Activated CD4-positive, alpha-beta T cell treated with anti-CD3 and anti-CD28 coated beads, Interleukin-2, amount 50 U/mL, for 48 hours (primary cell): ENCODE data around the gene GPR26.

ENCODE experiments used
- DNase-seq, 2 experiments: peaks; one replicate each; pipeline ENCODE4 v3.0.0-alpha.2; 2020

The GPR26 gene, protein sequence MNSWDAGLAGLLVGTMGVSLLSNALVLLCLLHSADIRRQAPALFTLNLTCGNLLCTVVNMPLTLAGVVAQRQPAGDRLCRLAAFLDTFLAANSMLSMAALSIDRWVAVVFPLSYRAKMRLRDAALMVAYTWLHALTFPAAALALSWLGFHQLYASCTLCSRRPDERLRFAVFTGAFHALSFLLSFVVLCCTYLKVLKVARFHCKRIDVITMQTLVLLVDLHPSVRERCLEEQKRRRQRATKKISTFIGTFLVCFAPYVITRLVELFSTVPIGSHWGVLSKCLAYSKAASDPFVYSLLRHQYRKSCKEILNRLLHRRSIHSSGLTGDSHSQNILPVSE

DNA sequence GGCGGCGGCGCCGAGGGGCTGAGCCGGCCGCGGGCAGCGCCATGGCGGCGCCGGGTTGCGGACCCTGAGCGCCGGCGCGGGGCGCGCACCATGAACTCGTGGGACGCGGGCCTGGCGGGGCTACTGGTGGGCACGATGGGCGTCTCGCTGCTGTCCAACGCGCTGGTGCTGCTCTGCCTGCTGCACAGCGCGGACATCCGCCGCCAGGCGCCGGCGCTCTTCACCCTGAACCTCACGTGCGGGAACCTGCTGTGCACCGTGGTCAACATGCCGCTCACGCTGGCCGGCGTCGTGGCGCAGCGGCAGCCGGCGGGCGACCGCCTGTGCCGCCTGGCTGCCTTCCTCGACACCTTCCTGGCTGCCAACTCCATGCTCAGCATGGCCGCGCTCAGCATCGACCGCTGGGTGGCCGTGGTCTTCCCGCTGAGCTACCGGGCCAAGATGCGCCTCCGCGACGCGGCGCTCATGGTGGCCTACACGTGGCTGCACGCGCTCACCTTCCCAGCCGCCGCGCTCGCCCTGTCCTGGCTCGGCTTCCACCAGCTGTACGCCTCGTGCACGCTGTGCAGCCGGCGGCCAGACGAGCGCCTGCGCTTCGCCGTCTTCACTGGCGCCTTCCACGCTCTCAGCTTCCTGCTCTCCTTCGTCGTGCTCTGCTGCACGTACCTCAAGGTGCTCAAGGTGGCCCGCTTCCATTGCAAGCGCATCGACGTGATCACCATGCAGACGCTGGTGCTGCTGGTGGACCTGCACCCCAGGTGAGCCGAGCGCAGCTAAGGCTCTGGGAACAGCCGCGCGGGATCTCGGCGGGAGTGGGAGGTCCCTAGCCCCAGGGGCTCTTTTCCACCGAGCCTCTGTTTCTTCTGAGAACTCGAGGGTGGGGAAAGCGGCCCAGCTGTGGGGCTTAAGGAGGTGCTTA is at the start of gene GPR26:
TSS of gene GPR26 (plus strand) at position 38 of the 919 bp plus-strand sequence. CDS start at position 91, 53 bp downstream.
- DNase-seq = no peak

DNA sequence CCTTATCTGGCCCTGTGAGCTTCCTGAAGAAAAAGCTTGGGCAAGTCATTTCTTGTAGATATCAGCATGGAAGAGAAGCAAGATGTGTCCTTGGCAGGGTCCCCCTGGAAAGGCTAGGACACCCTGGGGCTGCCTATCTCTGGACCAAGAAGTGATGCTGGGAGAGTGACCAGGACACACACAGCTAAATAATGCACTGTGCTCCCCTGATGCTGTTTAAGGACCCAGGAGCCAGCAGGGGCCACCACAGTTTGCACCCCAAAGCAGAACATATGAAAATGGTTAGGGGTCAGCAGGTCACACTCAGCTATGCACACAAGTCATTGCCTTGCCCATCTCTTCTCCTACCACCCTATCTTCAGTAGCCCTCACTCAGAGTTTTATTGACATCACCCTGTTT is 47.9 kb upstream of the GPR26 start:
- no peak for DNase-seq

DNA sequence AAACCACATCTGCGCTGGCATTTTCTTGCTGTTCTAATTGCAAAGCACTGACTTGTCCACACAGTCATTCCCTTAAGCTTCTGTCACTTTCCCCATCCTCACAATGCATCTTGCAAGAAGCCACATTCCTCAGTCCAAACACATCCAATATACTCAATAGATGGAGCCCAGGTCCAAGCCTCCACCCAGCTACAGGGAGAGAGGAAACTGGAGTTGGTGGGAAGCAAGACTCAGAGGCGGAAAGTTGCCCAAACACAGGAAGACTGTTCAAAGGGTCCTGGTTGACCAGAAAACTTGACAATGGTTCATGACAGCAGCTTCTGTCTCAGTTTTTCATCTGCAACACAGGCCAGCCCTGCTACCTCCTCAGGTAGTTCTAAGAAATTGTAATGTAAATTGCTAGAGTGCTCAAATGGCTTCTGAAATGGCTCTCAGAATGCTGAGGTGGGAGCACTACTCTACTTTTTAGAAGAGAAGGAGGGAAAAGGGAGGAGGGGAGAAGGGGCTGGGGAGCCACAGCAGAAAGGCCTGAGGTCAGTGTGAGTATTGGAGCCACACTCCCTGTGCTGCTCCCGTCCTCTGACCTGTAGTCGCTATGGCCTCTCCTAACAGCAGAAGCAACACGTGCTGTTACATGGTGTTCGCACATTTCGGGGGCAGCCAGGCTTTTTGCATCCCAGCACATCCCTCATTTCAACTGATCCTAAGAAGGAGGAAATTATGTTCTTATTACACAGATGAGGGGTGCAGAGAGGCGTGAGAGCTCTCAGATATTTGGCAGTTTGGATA is 46.9 kb upstream of the GPR26 start:
- no peak for DNase-seq

DNA sequence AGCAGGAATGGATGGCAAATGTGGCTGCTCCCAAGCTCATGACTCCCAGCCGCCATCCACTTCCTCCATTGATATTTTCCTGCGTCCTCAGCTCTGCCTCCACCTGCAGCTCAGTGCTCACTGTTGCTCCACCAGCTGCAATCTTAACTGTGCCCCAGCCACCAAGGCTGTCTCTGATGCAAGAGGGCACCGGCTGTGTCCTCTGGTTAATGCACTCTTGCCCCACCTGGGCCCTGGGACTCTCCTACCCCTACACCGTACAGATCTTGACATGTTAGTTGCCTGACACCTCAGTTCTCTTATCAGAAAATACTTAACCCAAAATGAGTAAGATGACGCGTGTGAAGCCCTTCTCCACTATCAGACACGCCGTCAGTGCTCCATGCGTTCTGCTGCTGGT is 45.5 kb upstream of the GPR26 start:
- DNase-seq = no peak

DNA sequence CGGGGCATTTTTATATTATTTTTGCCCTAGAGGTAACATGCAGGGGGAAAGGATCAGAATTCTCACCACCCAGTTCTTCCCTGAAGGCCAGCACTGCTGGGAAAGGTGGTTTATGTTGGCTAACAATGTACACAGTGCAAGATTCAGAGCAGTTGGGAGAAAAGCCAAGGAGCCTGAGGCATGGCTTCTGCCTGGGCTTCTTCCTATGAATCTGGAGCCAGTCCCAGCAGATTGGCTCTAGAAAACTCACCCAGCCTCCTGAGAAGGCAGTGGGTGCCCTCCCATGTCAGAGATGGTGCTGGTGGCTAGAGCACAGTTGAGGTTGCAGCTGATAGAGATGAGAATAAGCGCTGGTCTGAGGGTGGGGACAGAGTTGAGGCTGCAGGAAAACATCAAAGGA is 44.7 kb upstream of the GPR26 start:
- DNase-seq = no peak

DNA sequence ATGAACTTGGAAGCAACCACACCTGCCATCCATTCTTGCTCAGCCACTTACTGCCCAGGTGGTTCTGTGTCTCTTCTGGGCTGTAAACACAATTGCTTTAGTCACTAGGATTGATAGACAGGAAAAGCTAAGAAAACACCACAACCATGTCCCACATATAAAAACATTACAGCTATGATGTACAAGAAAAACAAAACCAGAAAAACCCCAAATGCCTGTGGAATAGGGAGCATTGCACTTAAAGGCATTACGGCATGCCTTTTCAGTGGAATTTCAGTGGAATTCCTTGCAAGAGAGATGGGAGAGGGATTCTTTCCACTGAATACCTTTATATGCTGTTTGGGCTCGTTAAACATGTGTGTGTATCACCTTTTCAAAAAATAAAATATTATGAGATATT is 44.2 kb upstream of the GPR26 start:
- DNase-seq = no peak

DNA sequence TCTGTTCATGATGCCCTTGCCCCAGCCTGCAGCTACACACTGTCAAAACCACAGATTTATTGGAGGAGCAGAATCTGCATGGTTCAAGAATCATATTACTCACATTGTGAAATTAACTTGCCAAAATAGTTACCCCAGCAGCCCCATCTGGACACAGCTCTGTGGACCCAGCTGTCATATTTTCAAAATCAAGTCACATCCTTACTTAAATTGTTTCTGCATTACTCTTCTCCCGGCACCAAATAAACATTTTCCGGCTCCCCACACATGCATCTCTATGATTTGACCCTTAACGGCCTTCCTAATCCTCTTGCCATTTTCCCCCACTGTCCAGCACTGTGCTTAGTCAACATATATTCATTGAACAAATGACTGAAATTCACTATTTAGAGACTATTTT is 43.8 kb upstream of the GPR26 start:
- no peak for DNase-seq

DNA sequence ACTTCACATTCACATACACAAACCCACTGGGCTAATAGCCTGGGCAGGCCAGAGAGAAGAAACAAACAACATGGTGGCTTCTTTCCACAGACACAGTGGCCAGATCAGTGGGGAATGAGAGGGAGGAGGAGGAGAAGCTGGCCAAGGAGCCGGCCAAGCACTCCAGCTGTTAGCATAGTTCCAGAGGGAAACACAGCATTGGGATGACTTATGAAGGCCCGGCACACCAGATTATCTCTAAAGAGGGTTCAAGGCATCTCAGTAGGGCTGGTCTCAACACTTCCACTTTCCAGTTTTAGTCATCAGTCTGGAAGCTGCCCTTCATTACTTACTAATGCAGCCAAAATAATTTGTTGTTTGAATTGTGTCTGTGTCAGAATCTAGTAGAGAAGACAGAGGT is 42.1 kb upstream of the GPR26 start:
- DNase-seq = no peak

DNA sequence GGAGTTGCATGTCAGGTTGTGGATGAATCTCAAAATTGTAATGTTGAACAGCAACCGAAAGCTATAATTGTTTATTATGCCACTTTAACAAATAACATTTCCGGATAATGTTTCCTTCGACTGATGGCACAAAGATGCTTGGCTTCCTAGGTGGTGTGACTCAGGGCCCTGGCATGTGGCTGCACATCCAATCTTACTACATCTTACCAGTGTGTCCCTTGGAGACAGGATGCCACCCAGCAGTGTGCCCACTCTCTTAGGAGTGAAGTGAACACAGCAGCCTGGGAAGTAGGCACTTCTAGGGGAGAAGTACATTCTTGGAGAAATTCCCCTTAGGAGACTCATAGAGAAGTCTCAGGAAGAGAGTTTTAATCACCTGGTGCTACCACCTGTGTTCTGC is 33.0 kb upstream of the GPR26 start:
- no peak for DNase-seq

DNA sequence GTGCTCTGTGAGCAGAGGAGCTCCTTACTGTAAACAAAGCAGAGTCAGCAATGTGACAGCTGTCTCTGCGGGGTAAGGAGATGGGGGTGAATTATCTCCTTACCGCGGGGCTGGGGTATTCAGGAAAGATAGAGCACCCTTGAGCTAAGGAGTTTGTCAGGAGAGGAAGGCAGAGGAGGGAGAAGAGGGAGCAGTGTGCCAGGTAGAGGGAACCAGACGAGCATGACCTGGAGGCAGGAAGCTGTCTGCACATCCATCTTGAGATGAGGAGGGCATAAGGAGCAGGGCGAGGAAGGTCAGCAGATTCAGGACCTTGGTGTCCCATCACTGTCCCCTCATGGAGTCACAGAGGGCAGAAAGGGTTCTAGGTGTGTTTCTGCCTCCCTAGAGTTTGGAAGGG is 32.5 kb upstream of the GPR26 start:
- no peak for DNase-seq

DNA sequence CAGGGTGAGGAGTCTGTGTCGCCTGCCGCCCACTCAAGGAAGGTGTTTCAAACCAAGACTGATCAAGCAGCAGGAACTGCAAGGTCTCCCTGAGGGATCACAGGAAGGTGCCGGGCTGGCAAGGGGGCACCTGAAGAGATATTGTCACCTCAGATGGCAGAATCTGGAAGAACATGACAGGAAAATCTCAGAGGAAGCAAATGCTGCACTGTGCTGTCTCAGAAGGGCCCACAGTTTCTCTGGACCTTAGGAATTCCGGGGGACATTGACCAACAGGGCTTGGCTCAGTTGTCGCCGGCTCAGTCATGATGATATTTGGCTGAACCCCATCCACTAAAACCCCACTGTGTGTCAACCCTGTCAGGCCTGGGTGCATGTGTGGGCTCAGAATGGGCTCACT is 31.9 kb upstream of the GPR26 start:
- no peak for DNase-seq

DNA sequence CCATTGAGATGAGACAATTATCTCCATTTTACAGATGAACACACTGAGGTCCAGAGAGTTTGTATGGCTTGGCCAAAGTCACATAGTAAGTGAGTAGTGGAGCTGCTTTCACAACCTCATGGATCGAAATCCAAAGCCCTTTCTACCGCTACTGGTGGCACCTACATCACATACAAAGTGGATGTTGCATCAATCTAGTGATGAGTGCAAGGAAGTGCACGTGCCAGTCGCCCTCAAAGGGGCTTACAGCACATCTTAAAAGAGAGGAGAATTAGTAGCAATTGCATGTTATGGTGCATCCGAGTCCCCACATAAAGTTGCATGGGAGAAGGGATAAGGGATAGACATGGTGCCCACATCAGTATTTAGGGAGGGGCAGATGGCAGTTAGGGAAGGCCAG is 31.0 kb upstream of the GPR26 start:
- DNase-seq = no peak

DNA sequence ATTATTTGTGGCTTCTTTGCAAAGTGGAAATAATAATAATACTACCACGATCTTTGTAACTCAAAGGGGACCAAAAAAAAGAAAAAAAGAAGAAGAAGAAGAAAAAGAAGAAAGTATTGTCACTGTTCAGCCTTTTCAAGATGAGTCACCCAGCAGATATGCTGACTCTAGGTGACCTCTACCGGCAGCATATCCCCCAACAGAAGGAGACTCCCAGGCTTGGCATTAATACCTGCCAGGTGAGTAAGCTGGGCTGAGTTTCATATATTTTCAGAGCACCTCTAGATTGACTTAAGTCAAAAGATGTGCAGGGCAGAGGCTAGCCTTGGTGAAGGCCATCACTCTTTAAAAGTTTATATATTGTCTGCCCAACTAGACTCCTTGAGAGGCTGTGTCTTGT is 30.4 kb upstream of the GPR26 start:
- DNase-seq = no peak

DNA sequence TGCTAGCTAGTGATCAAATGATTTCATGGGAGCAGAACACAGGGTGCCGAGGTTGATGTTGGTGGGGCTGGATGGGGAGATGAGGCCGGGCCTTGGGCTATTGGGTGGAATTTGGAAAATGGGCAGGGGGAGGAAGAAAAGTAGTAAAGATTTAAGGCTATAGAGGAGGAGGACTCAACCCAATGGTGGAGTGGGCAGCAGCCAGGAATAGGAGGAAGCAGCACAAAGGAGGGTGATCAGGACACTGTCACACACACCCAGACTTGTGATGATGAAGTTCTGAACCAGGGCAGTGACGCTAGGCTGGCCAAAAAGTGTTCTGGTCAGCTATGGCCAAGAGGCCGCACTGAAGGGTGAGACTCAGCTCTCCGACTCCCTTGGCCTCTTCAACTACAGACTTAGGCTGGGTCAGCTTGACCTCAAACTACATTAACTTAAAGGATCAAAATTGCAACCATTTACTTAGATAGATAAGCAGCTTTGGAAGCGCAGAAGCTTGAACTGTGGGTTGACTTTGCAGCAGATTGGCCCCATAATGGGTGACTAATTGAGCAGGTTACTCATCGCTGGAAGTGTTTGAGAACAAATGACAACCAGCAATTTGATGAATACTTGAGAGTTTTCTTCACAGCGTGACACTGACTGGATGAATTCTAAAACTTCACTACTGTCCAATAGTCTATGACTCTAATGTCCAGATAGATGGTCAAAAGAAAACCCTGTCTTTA is 29.4 kb upstream of the GPR26 start:
- no peak for DNase-seq

DNA sequence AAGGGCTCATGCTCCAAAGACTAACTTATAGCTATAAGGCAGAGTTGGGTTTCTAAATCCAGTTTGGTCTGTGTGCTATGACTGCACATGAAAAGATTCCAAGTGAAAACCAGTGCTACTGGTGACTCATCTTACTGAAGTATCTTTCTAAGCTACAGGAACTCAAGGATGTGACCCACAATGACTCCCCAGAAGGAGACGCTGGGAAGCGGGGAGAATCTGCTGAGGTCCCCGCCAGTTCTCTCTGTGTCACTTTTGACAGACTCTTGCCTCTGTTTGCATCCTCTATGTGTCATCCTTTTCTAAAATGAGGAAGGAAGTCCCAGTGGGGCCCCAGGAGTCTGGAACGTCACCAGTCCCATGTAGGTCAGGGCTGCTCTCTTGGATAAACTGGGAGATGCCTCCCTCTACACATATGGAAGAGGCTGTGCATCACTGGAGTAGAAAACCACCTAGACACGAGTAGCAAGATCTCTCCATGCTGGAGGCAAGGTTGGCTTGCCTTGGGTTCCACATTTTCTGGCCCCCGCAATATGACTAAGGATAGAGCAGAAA is 28.8 kb upstream of the GPR26 start:
- no peak for DNase-seq

DNA sequence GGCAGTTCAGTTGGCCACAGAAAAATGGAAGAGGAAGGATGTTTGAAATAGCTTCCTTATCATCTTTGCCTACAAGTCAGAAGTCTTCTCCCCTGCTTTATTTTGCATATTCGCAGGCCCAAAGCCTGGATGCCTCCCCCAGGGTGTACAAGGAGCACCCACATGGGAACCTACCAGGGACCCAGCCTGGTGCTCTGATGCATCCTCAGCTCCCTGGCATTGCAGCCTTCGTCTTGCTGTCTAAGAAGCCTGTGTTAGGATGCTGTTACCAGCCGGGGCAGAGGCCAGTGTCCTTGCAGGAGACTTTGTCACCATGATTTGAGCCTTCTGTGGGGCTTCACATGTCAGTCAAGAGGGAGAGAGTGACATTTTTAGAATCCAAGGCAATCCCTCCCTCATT is 27.0 kb upstream of the GPR26 start:
- no peak for DNase-seq

DNA sequence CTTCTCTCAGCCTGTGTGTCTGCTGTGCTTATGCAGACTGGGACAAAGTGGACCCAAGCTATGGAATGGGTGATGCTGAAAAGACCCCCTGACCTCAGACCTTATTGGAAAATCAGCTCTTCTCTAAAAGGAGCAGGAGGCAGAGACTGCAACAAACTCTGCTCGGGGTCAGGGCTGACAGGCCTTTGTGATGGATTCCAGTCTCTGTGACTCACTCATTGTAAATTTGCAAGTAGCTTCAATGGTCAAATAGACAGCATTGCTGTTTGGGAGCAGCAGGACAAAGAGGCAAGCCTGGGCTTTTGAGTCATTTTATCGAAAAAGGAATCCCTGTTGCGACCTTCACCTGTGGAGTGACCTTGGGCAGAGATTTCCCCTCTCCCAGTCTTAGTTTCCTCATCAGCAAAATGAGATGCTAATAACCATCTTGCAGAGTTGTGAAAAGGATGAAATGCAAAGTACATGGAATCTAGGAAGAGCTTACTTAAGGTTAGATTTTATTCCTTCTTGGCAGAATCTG is 26.1 kb upstream of the GPR26 start:
- no peak for DNase-seq

DNA sequence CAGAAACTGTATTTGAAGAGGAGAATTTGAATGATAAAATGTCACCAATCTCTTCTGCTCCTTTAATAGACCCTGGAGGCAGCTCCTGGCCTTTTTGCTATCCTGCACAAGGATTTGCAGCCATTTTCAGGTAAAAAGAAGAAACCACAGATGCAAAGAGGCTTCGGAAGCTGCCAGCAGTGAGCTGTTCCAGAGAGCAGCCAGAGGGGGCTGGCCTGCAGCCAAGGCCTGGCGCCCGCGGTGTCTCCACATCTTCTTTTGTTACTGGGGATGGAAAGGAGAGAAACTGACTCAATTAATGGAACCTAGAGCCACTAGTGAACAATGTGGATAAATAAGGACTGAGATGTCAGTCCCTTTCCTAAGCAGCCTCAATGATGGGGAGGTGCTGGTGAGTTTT is 23.9 kb upstream of the GPR26 start:
- DNase-seq = no peak

DNA sequence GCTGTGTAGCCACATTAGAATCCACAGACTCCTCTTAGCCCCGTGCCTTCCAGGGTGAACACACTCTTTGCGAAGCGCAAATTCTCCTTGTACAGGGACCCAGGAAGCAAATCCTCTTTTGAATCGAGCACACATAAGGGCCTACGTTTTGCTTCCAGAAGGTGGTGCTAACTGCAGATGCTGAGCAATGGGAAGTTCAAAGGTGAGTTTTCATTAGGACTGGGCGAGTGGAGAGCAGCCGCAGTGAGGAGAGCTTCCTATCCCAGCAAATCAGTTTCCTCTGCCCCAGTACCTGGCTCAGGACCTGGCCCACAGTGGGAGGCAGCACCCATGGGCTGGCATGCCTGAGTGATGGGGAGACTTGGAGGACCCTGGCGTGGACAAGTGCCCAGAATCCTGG is 23.5 kb upstream of the GPR26 start:
- DNase-seq = no peak

DNA sequence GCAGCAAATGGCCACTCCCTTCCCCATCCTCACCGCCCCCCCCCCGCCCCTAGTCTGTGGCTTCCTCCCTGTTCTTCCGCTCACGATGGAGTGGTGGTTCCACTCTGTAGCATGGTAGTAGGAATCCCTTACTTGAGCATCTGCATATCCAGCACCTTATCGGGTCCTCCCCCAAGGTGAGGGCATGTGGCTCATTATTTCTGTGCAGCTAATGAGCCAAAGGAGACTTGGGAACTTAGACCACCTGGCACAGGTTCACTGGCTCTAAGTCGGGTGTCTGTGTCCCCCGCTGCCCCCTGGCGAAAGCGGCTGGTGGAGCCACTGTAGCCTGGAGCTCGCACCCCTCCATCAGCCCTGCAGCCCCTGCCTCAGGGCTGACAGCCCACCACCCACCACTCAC is 22.8 kb upstream of the GPR26 start:
- DNase-seq = no peak

DNA sequence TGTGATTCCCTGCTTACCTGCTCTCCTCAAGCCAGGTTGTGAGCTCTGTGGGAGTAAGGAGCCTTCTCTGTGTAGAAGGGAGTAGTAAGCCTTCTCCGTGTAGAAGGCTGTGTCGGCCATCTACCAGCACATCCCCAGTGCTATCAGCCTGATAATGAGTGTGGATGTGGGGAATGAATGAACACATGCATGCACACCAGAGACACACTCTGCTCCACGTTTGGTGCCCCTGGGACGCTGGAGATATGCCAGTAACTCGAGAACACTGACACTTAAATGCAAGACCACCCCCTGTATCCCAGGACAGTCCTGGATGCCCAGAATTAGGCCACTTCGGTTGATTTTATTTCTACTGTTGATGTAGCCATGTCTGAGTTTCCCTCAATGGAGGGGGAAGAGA is 21.1 kb upstream of the GPR26 start:
- DNase-seq = no peak

DNA sequence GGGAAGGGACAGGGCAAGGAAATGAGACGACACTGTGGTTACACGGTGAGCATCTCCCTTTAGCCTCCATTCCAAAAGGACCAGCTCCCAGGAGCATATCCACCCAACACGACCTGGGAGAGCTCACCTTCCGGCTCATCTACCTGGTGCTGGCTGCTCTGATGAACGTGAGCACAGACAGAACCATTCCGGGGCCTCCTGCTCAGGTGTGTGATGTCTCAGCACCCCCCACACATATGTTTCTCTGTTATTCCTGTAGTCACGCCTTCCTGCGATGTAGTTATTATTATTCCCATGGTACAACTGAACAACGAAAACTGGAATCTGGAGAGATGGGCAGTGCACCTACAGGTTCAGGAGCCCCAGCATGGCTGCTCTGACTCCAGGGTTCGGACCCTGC is 20.5 kb upstream of the GPR26 start:
- no peak for DNase-seq
